Measurements from ENCODE around the gene ASB18. TPM values are rescaled to one million over a fixed set of nuclear protein-coding genes. Genes with fewer than 3 reads are reported as not detected.

ASB18 gene
- total and polyA plus RNA-seq, 2 of the 8 experiments (the other 6 are each of a cell fraction or from before 2014, with no cell fraction given), result not detected

DNA sequence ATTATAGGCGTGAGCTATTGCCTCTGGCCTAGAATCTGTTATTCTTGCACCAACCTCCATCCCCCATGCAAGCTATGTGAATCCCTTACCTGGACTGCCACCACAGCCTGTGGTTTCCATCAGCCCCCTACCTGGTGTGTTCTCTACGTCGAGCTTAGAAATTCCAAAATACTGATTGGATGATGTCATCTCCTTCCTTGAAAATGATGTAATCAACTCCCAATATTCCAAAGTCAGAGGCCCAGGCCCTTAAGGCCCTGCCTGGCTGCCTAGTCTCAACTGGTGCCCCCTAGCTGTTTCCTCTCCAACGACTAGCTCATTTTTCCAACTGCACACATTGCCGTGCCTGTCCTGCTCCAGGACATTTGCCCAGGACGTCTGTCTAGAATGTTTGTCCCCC is 54.7 kb downstream of the ASB18 start:
- H3K9ac ChIP-seq (replicated peaks in 1 of 4; ENCODE audit: extremely low read depth in 1 of 4, low read depth in 3 of 4, low read length in 3 of 4), result no peak overlapping the region
- no peak overlapping the region; the same call in 1 of the 2 replicates for H2BK15ac ChIP-seq (ENCODE audit: low read length)
- no peaks in the 10 kb centered on the region for H3K36me3 ChIP-seq (ENCODE audit: control insufficient read depth in 2 of 4, insufficient read depth in 4 of 4, low read length in 3 of 4)
- 0 out of 2 replicates have a peak overlapping the region, but pooled peaks have one; percentile 15 for H2BK5ac ChIP-seq (ENCODE audit: low read depth, low read length)
- no peaks in the 10 kb centered on the region for H3K23me2 ChIP-seq (ENCODE audit: low read depth, low read length)
- no peak overlapping the region for H3K18ac ChIP-seq (ENCODE audit: extremely low read depth, low read length)
- POLR2A ChIA-PET (ENCODE audit: partially characterized antibody), result interaction anchor here (0.6 to 1.3 kb wide), 4 partner anchors 9 to 29 kb away, joined by 3 to 4 read pairs (median 4); no protein-coding TSS in a partner anchor
- DNase-seq (ENCODE audit: low read depth in 1 of 2, low spot score in 2 of 2) (peak in 1 of 2 experiments; percentile 50), FAIRE-seq (peak; percentile 13)
- no peak overlapping the region for H4K5ac ChIP-seq (ENCODE audit: insufficient read length, low read depth, low read length)
- no peaks in the 10 kb centered on the region for H3K79me2 ChIP-seq (ENCODE audit: control insufficient read depth in 1 of 2, insufficient read depth in 2 of 2, low read length in 2 of 2)
- H2BK120ac ChIP-seq (replicated peaks; ENCODE audit: low read depth, low read length), result no peak overlapping the region
- no peak overlapping the region for H2BK20ac ChIP-seq (ENCODE audit: low read length)
- H4K8ac ChIP-seq (ENCODE audit: extremely low read depth, insufficient read depth, low read length), result no peak overlapping the region
- H3K4ac ChIP-seq (replicated peaks; ENCODE audit: insufficient read length, low read depth, low read length), result no peak overlapping the region
- peak overlapping the region; percentile 86 for H2AK5ac ChIP-seq (ENCODE audit: low read depth, low read length)
- peaks cover 0 to 7% (median 2%) of the 10 kb centered on the region in 4 experiments; a peak in 5 of 7 replicates for H3K4me1 ChIP-seq (replicated peaks in 1 of 4; ENCODE audit: control insufficient read depth in 3 of 4, insufficient read depth in 4 of 4, low read length in 3 of 4)
- H3K4me3 ChIP-seq (ENCODE audit: extremely low read depth in 1 of 4, insufficient read depth in 2 of 4, low read depth in 3 of 4, low read length in 4 of 4), result no peak overlapping the region
- CTCF ChIA-PET (ENCODE audit: partially characterized antibody), result interaction anchor here (0.6 to 1.6 kb wide), 17 partner anchors 8 to 299 kb away, joined by 3 to 10 read pairs (median 3); no protein-coding TSS in a partner anchor
- H4K20me1 ChIP-seq (replicated peaks in 1 of 2; ENCODE audit: control insufficient read depth in 1 of 2, insufficient read depth in 2 of 2, low read length in 2 of 2), result no peaks in the 10 kb centered on the region
- H2BK12ac ChIP-seq (ENCODE audit: low read depth, low read length), result peak overlapping the region; percentile 41
- no peak overlapping the region for H3K23ac ChIP-seq (ENCODE audit: insufficient read length)
- H3K4me2 ChIP-seq (ENCODE audit: insufficient read depth in 1 of 2, low read depth in 2 of 2, low read length in 2 of 2), result no peak overlapping the region
- H3K14ac ChIP-seq (ENCODE audit: insufficient read length), result no peak overlapping the region
- H3K9me3 ChIP-seq (ENCODE audit: insufficient read depth in 2 of 2, low read depth in 1 of 2, low read length in 1 of 2), result no peaks in the 10 kb centered on the region
- no peak overlapping the region for H3K56ac ChIP-seq (replicated peaks; ENCODE audit: insufficient read length, low read depth, low read length)
- no peak overlapping the region for H2AFZ ChIP-seq (ENCODE audit: low read length)
- peak overlapping the region; percentile 56 for H4K91ac ChIP-seq (replicated peaks; ENCODE audit: insufficient read length, low read length)
- 76% methylated on average over 6 of the region's 6 CpGs; no CpG with 5 or more reads in 1 of the 2 experiments for WGBS, 2 experiments (ENCODE audit: extremely low coverage in 1 of 2, insufficient coverage in 1 of 2, insufficient read length in 1 of 2, insufficient replicate concordance in 2 of 2, low coverage in 1 of 2, low lambda C conversion rate in 2 of 2, missing lambda C conversion rate in 1 of 2)
- H3K27me3 ChIP-seq (replicated peaks in 1 of 4; ENCODE audit: control insufficient read depth in 3 of 4, extremely low read depth in 1 of 4, insufficient read depth in 3 of 4, low read length in 3 of 4), result no peaks in the 10 kb centered on the region; a peak in 2 of 7 replicates
- no peaks in the 10 kb centered on the region for H3K79me1 ChIP-seq (ENCODE audit: low read depth, low read length)
- no peak overlapping the region for H3K27ac ChIP-seq (ENCODE audit: low read depth, low read length)
- no peak for TF ChIP-seq TAF1 (IDR thresholded peaks at IDR 0.05; ENCODE audit: low read depth, low read length)
- no peak for TF ChIP-seq RFX5 (IDR thresholded peaks at IDR 0.05; ENCODE audit: borderline replicate concordance, low read depth, low read length)
- no peak for TF ChIP-seq SRF (IDR thresholded peaks at IDR 0.05; ENCODE audit: low read depth, low read length)
- TF ChIP-seq HDAC2 (IDR thresholded peaks at IDR 0.05; ENCODE audit: borderline replicate concordance in 1 of 2, low read depth in 2 of 2, low read length in 2 of 2), result no peak
- peak; percentile 7 to 30; a peak in 2 of 4 replicates for TF ChIP-seq RAD21 (IDR thresholded peaks at IDR 0.05 in 1 of 2, conservative IDR thresholded peaks at IDR 0.05 in 1 of 2; ENCODE audit: low read depth in 2 of 2, low read length in 2 of 2)
- TF ChIP-seq JUN (IDR thresholded peaks at IDR 0.05; ENCODE audit: low read depth, low read length), result peak; percentile 74; the same call in 1 of the 2 replicates
- peak; percentile 51; the same call in 1 of the 2 replicates for TF ChIP-seq CREB1 (IDR thresholded peaks at IDR 0.05)
- peak; percentile 79 for TF ChIP-seq CEBPB (IDR thresholded peaks at IDR 0.05; ENCODE audit: low read depth, low read length)
- TF ChIP-seq CTCF (IDR thresholded peaks at IDR 0.05; ENCODE audit: control extremely low read depth in 1 of 3, insufficient read depth in 1 of 3, low read depth in 1 of 3, low read length in 3 of 3), result peak; percentile 32 to 49 (median 40); a peak in 3 of 4 replicates
- peak; percentile 91 for TF ChIP-seq JUND (IDR thresholded peaks at IDR 0.05; ENCODE audit: low read length)

Data from H1 (cell line).